ENCODE measurements around the gene HHIPL2. TPM values are rescaled to one million over a fixed set of nuclear protein-coding genes. Genes with fewer than 3 reads are reported as not detected.
"Not testable (repeated sequence)": the region's sequence is repeated elsewhere in the genome, so short reads cannot be mapped to it uniquely, and the experiment has no call there.

The HHIPL2 gene
- total RNA-seq, 2 donors from 2014 or later: not detected

DNA sequence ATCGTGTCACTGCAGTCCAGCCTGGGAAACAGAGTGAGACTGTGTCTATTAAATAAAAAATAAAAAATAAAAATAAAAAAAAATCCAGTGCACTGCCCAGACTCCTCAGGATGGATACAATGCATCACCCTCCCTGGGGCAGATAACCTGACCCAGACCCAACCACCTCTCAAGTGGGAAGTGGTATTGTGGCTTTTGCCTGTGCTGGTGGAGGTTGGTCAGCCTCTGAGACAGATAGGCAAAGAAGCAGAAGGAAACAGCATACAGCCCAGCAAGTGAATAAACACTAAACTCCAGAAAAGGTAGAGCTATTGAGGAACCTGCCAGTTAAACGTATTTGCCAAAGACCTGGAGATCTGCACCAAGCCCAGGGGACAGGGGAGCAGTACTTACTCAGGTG is 22.0 kb downstream of the HHIPL2 start:
- no peak for TF ChIP-seq POLR2A (IDR thresholded peaks at IDR 0.05)
- TF ChIP-seq, protein P1, sequence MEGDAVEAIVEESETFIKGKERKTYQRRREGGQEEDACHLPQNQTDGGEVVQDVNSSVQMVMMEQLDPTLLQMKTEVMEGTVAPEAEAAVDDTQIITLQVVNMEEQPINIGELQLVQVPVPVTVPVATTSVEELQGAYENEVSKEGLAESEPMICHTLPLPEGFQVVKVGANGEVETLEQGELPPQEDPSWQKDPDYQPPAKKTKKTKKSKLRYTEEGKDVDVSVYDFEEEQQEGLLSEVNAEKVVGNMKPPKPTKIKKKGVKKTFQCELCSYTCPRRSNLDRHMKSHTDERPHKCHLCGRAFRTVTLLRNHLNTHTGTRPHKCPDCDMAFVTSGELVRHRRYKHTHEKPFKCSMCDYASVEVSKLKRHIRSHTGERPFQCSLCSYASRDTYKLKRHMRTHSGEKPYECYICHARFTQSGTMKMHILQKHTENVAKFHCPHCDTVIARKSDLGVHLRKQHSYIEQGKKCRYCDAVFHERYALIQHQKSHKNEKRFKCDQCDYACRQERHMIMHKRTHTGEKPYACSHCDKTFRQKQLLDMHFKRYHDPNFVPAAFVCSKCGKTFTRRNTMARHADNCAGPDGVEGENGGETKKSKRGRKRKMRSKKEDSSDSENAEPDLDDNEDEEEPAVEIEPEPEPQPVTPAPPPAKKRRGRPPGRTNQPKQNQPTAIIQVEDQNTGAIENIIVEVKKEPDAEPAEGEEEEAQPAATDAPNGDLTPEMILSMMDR (IDR thresholded peaks at IDR 0.05): no peak
- 72 to 86% methylated on average over 2 of the region's 2 CpGs for WGBS, 2 donors
- H3K9me3 ChIP-seq: no peaks in the 10 kb centered on the region
- ATAC-seq (no peak), DNase-seq (no peak)
- H3K4me1 ChIP-seq: no peaks in the 10 kb centered on the region
- no peak overlapping the region for H3K27ac ChIP-seq
- no peak overlapping the region for H3K4me3 ChIP-seq
- H3K27me3 ChIP-seq: no peaks in the 10 kb centered on the region
- no peaks in the 10 kb centered on the region for H3K36me3 ChIP-seq (replicated peaks in 1 of 2; ENCODE audit: insufficient read depth in 1 of 2, low read depth in 2 of 2)
- intact Hi-C loops (cut with DNase I): no loop called here

DNA sequence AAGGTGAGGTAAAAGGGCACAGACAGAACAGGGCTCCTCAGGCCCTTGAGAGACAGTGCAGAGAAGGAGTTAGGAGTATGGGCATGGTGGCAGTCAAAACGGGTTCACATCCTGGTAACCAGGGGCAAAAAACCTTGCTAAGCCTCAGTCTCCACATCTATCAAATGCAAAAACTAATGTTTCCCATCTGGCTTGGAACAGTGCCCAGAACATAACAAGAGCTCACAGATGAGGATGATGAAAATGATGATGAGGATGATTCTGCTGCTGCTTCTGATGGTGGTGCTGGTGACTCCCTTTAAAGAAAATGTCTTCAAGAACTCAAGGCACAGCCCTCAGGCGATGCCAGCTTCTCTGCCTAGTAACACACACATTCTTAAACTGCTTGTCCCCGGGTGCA is 24.1 kb downstream of the HHIPL2 start:
- DNase-seq: no peak
- WGBS, 2 donors: 63% methylated on average over 3 of the region's 3 CpGs

DNA sequence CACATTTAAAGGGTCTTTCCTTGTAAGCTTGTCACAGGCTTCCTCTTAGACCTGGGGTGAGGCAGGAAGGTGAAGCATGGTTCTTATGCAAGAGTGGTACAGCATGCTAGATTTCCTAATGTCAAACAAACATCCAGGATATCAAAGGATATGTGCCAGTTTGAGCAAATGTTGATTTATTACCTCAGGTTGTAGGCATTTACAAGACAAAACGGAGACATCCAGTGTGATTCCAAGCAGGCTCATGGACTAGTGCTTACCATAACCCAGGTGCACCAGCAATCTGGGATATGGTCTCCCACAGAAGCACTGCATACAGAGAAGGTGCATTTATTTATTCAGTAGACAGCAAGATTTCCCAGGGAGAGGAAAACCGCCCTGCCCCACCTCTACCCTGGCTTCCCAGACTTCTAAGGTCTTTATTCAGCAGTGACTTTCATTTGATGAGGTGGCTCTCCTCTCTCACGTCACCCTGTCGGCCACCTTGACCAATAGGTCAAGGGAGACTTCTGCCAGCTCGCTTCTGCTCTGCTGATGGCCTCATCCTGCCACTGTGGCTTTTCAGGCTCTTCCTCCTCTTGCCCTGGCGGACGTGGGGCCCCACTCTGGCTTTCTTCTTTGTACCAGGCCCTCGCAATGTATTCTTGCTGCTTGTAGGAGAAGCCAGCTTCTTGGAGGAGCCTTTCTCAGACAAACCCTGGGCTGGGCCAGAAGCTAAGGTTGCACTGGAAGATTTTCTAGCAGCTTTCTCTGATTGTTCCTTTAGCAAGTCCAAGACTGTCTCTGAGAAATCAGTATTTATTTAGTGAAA is 25.6 kb downstream of the HHIPL2 start:
- WGBS, 2 donors: 81 to 87% methylated on average over 8 of the region's 8 CpGs
- no peak overlapping the region for H3K4me3 ChIP-seq
- no peak for TF ChIP-seq POLR2A (IDR thresholded peaks at IDR 0.05)
- TF ChIP-seq, protein P1 (IDR thresholded peaks at IDR 0.05): no peak
- no peak overlapping the region for H3K27ac ChIP-seq
- H3K36me3 ChIP-seq (replicated peaks in 1 of 2; ENCODE audit: insufficient read depth in 1 of 2, low read depth in 2 of 2): no peaks in the 10 kb centered on the region
- no peaks in the 10 kb centered on the region for H3K4me1 ChIP-seq
- ATAC-seq: no peak
- H3K9me3 ChIP-seq: no peaks in the 10 kb centered on the region
- no peak for DNase-seq
- intact Hi-C loops (cut with DNase I): no loop called here
- H3K27me3 ChIP-seq: no peaks in the 10 kb centered on the region

More for the DNA sequence above, 24.1 kb downstream of the HHIPL2 start:
- no peak for TF ChIP-seq POLR2A (IDR thresholded peaks at IDR 0.05)
- TF ChIP-seq, protein P1 (IDR thresholded peaks at IDR 0.05): no peak
- H3K27me3 ChIP-seq: no peaks in the 10 kb centered on the region
- ATAC-seq: no peak
- no peak overlapping the region for H3K27ac ChIP-seq
- H3K9me3 ChIP-seq: no peaks in the 10 kb centered on the region
- H3K4me1 ChIP-seq: no peaks in the 10 kb centered on the region
- intact Hi-C loops (cut with DNase I): no loop called here
- no peak overlapping the region for H3K4me3 ChIP-seq
- no peaks in the 10 kb centered on the region for H3K36me3 ChIP-seq (replicated peaks in 1 of 2; ENCODE audit: insufficient read depth in 1 of 2, low read depth in 2 of 2)

DNA sequence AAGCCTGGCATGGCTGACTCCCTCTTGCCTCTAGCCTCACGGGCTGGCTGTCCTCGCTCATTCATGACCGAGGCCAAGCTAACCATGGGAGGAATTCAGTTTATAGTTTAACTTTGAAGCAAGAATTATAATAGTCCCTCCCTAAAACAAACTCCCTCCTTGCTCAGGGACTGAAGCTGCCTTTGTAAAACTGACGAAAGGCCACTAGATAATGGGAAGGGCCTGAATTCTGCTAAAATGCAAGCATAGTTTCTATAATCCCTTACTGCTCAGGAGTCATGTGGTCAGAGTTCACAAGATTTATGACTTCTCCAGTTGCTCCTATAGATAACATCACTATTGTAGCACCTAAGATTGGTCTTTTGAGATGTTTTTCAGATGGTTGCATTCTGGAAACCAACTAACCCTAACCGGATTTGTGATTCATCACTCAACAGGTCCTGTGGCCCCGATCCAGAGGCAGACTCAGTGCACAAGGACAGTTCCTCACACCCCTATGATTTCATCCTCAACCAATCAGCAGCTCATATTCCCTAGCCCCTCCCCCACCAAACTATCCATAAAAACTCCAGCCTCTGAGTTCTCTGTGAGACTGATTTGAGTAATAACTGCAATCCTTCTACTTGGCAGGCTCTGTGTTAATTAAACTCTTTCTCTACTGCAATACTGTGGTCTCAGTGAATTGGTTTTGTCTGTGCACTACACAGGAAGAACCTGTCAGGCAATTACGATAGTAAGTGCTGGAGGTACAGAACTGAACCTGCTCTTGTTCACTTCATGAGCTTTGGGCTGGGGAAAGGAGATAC is 26.4 kb downstream of the HHIPL2 start:
- Histone ChIP-seq H3K27me3 (no peaks in the 10 kb centered on the region), H3K27ac (no peak overlapping the region), H3K4me1 (no peaks in the 10 kb centered on the region), H3K9me3 (no peaks in the 10 kb centered on the region), H3K4me3 (no peak overlapping the region), H3K36me3 (replicated peaks in 1 of 2; ENCODE audit: insufficient read depth in 1 of 2, low read depth in 2 of 2) (no peaks in the 10 kb centered on the region)
- no peak for DNase-seq
- ATAC-seq: no peak
- TF ChIP-seq, protein P1 (IDR thresholded peaks at IDR 0.05): no peak
- no peak for TF ChIP-seq POLR2A (IDR thresholded peaks at IDR 0.05)
- 78 to 82% methylated on average over 7 of the region's 7 CpGs for WGBS, 2 donors
- intact Hi-C loops (cut with DNase I): no loop called here

DNA sequence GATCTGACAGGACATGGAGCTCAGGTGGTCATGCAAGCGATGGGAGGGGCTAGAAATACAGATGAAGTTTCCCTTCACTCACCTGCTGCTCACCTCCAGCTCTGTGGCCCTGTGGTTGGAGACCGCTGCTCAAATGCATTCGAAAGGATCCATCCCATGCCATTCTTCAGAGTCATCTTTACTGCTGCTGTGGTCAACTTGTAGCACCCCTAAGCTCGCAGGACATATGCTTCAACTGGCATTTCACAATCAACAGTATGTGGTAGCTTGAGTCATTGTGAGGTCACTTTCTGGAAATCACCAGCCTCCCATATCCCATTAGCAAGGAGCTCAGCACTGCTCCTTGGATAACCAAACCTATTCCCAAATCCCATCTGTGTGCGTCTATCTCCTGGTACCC is 58.4 kb downstream of the HHIPL2 start:
- H3K27me3 ChIP-seq; H3K36me3 ChIP-seq (replicated peaks in 1 of 2; ENCODE audit: insufficient read depth in 1 of 2, low read depth in 2 of 2); intact Hi-C loops (cut with DNase I); H3K4me3 ChIP-seq; ATAC-seq; H3K4me1 ChIP-seq; H3K27ac ChIP-seq; H3K9me3 ChIP-seq; DNase-seq: not testable (repeated sequence)
- 92 to 100% methylated on average over 1 to 5 of the region's 5 CpGs for WGBS, 2 donors

DNA sequence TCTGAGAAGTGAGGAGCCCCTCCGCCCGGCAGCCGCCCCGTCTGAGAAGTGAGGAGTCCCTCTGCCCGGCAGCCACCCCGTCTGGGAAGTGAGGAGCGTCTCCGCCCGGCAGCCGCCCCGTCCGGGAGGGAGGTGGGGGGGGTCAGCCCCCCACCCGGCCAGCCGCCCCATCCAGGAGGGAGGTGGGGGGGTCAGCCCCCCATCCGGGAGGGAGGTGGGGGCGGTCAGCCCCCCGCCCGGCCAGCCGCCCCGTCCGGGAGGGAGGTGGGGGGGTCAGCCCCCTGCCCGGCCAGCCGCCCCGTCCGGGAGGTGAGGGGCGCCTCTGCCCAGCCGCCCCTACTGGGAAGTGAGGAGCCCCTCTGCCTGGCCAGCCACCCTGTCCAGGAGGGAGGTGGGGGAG is 60.1 kb downstream of the HHIPL2 start:
- ATAC-seq; intact Hi-C loops (cut with DNase I); H3K9me3 ChIP-seq; H3K4me3 ChIP-seq; DNase-seq; H3K36me3 ChIP-seq (replicated peaks in 1 of 2; ENCODE audit: insufficient read depth in 1 of 2, low read depth in 2 of 2); H3K27me3 ChIP-seq; H3K4me1 ChIP-seq; H3K27ac ChIP-seq: not testable (repeated sequence)
- WGBS, 2 donors: no CpG with 5 or more reads among the region's 27 CpGs

DNA sequence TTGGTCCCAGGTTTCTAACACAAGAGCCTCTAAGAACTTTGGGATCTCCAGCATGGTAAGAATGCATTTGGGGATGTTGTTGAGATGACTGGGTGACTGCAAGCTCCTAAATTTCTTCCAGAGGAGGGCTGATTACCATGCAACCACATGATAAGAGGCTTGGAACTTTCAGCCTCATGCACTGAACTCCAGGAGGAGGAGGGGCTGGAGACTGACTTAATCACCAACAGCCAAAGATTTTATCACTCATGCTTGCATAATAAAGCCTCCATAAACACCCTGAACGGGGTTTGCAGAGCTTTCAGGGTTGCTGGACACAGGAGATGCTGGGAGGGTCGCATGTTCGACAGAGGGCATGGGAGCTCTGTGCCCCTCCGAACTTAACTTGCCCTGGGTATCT is 63.9 kb downstream of the HHIPL2 start:
- WGBS, 2 donors: 64% methylated on average over 4 of the region's 4 CpGs; no CpG with 5 or more reads in 1 of the 2 donors
- H3K9me3 ChIP-seq; H3K4me3 ChIP-seq; H3K27me3 ChIP-seq; H3K4me1 ChIP-seq; intact Hi-C loops (cut with DNase I); H3K36me3 ChIP-seq (replicated peaks in 1 of 2; ENCODE audit: insufficient read depth in 1 of 2, low read depth in 2 of 2); DNase-seq; ATAC-seq; H3K27ac ChIP-seq: not testable (repeated sequence)

DNA sequence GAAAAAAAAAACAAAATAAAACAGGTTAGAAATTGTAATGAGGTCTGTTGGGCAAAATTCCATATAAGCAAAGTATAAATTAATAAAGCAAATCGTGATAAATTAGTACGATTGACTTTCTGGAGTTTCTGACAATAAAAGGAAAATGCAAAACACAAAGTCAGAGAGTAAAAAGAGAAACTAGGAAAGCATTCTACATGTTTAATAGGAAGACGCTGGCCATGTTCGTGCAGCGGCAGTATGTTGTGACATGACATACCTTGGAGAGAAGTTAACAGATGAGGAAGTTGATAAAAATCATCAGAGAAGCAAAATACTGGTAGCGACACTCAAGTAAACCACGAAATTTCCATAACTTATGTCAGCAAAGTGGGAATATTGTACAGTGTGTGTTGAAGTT is 68.3 kb downstream of the HHIPL2 start:
- not testable (repeated sequence) for DNase-seq

More for the DNA sequence above, 68.3 kb downstream of the HHIPL2 start:
- H3K4me3 ChIP-seq; H3K27me3 ChIP-seq; H3K36me3 ChIP-seq (replicated peaks in 1 of 2; ENCODE audit: insufficient read depth in 1 of 2, low read depth in 2 of 2); H3K4me1 ChIP-seq; H3K9me3 ChIP-seq; H3K27ac ChIP-seq; intact Hi-C loops (cut with DNase I); ATAC-seq: not testable (repeated sequence)
- 55 to 68% methylated on average over 5 of the region's 7 CpGs for WGBS, 2 donors
